GM15510 (cell line): ENCODE measurements around the gene CASS4.

Experiments
- POLR2A ChIP-seq: IDR thresholded peaks from 3 replicates; pipeline ENCODE4 v1.6.1; 2011; ENCODE audit warnings: borderline replicate concordance; ENCODE audit not compliant: insufficient read length; ENCODE audit errors: extremely low read depth

CASS4 gene

DNA sequence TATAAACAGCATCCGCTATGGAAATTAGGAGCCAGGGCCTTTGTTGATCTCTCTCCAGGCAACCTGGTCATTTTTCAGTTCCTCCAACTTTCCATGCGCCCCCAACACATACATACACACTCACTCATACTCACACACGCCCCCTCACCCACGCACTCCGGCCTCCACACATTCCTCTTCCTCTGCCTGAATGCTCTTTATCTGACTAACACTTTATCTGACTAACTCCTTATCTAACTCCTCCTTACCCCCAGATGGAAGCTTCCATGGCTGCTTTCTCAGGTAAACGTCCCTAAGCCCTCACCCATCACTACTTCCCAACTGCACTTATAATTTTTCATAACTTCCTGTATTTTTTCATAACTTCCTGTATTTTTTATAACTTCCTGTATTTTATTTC is 17.4 kb downstream of the CASS4 start:
- no peak for TF ChIP-seq POLR2A

DNA sequence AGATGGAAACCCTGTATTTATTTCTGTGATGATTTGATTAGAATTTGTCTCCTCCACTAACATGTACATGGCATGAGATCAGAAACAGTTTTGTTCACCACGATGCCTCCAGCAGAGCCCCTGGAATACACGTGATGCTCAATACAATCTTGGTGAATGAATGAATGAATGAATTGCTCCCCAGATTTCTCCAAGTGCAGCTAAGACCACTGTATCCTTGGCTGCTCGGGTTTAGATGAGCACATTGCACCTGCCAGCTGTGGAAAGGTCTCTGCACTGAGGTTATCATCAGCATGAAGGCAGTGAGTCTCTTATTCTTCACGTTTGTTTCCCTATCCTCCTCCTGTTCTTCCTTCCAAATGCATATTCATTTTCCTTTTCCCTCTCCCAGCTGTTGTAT is 17.9 kb downstream of the CASS4 start:
- no peak for TF ChIP-seq POLR2A

DNA sequence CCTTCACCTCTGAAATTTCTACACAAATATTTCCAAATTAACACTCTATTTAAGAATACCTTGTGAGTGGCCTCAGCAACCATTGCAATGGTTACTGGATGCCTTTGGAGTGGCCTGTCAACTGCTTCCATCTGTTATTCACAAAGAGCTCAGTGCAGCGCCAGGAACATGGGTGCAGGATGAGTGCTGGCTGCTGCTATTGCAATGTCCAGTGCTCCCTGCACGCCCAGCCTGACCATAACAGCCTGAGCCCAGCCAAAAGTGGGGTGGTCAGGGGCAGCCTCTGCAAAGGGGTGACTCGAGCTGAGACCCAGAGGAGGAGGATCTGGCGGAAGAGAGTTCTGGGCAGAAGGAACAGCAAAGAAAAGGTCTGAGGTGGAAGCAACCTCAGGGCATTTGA is 18.4 kb downstream of the CASS4 start:
- TF ChIP-seq POLR2A = no peak

DNA sequence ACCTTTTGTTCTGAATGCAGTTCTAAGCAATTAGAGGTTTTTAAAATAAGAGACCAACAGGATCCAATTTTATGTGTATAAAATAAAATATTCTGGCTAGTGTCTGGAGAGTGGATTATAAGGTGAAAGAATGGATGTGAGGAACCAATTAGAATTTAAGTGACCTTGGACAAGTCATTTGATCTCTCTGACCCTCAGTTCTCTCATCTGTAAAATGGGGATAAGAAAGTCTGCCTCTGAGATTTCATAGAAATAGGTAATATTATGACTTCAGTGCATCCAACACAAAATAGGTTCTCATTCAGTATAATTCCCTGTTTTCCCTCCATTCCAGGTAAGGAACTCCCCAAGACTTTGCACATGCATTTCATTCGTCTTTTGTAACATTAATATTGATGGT is 18.9 kb downstream of the CASS4 start:
- no peak for TF ChIP-seq POLR2A

DNA sequence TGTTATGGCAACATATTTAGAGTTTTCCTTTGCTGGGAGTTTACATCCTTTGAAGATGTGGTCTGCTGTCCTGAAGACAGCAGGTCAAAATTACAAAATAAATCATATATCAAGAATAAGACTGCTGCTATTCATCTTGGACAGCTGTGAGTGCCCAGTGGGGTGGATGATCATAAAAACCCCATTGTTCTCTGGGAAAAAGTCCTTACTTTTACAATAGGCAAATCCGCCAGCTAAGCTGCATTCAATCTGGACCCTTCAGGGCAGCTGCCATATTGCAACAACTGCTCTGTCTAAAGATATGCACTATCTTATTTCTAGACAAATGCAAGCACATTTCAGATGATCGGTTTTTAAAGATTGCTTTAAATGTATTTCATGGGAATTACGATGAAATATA is 19.4 kb downstream of the CASS4 start:
- TF ChIP-seq POLR2A = no peak

DNA sequence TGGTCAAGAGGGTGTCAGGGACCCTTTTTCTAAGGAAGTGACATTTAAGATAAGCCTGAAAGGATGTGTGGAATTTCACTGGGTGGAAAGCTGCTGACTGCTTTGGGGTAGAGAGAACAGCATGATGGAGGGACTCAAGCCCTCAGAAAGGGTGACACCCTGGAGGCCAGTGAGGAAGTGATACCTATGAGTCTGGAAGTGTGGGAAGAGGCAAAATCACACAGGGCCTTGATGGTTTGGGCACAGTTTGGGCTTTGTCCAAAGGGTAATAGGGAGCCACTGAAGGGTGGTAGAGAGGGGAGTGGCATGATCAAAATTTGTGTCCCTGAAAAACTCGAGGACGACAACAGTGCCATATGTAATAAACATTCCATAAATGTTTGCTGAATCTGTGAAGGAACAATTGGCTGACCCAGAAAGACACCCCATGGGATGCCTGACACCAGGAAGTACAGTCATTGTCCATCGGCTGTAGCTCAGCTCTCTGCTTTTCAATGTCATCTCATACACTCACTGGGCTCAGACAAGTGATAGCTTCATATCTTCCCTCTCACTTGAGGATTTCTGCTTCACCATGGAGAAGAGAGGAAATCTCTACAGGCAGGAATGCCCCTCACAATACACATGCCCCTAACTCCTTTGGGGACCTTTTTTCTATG is 21.3 kb downstream of the CASS4 start:
- no peak for TF ChIP-seq POLR2A

DNA sequence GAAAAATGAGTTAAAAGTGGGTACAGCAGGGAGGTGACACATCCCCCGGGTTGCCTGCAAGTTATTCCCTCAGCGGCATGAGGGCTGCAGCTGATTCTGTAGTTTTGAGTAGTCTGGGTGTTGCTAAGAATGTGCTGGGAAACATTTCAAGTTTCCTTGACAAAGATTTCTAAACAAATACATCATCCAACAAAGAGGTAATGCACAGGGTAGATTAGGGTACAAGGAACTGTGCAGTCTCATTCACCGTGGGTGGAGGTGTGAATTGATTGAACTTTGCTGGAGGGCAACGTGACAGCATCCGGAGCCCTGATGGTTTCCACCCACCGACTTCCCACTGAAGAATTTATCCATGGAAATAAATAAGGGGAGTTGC is 21.8 kb downstream of the CASS4 start:
- TF ChIP-seq POLR2A = no peak

DNA sequence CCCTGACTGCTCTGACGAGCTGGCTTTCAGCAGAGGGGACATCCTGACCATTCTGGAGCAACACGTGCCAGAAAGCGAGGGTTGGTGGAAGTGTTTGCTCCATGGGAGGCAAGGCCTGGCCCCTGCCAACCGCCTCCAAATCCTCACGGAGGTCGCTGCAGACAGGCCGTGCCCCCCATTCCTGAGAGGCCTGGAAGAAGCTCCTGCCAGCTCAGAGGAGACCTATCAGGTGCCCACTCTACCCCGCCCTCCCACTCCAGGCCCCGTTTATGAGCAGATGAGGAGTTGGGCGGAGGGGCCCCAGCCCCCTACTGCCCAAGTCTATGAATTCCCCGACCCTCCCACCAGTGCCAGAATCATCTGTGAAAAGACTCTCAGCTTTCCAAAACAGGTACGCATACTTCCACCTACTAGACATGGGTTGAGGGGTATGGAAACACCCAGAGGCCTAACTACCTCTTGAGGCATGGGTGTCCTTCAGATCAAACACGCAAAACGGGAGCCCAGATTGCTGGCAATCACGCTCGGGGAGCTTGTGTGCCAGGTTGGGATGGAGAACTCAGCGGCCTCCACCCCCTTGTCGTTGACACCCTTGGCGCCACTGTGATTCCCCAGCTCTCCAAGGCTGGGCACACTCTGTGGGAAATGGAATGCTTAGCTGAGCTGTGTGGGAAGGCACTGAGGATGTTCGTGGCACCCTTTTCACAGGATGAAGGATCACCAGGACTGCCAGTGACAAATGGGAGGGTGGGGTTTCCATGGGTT is 25.3 kb downstream of the CASS4 start:
- TF ChIP-seq POLR2A = no peak

DNA sequence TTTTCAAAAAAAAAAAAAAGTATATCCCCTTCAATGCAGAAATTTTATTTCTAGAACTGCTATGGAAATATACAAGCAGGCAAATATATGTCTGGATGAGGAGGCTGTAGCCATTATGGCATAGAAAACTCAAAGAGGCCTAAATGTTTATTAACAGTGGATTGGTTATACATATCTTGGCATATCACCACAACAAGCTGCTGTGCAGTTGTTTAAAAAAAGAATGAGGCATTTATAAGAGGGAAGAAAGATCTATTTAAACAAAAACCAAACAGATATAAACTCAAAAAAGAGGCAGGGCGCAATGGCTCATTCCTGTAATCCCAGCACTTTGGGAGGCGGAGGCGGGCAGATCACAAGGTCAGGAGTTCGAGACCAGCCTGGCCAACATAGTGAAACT is 26.2 kb downstream of the CASS4 start:
- TF ChIP-seq POLR2A = no peak

DNA sequence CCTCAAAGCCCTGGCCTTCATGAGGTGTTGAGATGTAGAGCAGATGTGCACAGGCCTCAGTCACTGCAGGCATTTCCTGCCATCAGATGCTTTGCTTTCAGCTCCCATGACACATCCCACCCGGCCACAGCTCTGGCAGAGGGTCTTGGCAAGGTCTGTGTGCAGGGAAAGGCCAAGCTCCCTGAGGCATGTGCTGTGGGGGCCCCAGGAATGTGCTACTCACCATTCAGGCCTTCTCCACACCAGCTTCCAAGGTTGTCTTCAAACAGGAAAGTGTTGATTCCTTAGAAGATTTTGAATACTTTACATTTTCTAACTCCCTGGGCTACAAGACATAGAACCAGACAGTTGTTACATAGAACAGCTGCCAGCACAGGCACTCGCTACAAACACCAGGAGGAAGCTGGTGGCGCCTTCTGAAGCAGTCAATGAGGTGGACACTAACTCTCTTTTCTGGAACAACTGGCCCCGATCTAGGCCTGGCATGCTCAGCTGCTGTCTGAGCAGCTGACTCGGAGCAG is 27.8 kb downstream of the CASS4 start:
- TF ChIP-seq POLR2A = no peak

DNA sequence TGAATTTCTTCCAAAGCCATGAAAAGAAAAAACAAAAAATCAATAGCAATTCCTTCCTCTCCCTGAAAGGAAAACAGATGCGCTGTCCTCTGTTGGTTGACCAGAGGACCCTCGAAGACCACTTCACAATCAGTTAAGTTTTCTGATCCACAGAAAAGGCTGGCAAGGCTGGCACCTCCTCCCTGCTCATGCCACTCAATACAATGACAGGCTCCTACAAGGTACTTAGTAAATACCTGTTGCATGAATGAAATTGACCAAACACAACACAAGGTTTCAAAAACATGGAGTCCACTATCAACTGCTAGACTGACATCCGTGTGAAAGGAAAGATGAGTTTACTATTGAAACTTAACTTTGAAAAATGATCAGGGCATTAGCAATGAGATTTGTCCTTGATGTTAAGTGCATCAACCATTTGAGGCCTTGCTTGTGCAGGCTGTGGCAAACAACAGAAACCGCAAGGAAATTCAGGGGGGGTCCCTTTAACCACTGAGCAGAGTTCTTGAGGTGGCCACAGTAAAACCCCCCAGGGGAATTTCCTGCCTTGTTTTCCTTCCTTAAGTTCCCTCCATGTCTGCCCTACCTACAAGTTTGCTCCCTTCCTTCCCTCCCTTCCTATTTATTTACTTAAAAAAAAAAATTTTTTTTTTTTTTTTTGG is 28.4 kb downstream of the CASS4 start:
- no peak for TF ChIP-seq POLR2A

DNA sequence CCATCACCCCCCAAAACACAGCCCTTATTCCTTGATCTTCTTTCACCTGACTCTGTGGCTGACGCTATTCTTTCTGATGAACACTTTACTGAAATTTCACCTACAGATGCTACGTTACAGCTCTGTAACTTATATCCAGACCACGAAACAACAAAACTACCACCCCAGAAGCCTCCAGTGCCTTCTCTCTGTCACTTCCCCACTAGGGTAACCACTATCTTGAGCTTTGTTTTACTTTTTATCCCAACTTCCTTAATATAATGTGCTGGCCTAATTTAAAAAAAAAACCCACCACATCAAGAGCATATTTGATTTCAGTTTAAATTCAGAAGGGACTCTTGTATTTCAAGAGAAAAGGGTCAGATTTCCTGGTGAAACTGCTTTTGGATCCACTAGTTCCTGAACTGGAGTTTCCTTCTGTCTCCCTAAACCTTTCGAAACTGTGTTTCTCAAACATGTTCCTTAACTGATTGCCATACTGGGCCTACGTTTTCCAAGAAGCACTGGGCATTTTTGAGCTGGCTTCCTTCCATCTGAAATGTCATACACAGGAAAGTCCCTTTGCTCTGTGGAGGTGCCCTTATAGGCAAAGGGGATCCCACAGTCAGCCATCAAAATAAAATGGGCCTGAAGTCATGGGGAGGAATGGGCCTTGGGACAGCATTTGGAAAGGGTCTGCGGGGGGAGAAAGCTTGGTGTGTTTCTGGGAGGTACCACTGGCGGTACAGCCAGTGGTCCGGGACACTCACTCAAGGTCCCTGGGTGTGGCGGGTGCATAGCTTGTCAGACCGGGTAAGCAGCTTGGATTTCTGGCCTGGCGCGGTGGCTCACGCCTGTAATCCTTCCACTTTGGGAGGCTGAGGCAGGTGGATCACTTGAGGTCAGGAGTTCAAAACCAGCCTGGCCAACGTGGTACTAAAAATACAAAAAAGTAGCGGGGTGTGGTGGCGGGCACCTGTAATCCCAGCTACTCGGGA is 30.6 kb downstream of the CASS4 start:
- no peak for TF ChIP-seq POLR2A

DNA sequence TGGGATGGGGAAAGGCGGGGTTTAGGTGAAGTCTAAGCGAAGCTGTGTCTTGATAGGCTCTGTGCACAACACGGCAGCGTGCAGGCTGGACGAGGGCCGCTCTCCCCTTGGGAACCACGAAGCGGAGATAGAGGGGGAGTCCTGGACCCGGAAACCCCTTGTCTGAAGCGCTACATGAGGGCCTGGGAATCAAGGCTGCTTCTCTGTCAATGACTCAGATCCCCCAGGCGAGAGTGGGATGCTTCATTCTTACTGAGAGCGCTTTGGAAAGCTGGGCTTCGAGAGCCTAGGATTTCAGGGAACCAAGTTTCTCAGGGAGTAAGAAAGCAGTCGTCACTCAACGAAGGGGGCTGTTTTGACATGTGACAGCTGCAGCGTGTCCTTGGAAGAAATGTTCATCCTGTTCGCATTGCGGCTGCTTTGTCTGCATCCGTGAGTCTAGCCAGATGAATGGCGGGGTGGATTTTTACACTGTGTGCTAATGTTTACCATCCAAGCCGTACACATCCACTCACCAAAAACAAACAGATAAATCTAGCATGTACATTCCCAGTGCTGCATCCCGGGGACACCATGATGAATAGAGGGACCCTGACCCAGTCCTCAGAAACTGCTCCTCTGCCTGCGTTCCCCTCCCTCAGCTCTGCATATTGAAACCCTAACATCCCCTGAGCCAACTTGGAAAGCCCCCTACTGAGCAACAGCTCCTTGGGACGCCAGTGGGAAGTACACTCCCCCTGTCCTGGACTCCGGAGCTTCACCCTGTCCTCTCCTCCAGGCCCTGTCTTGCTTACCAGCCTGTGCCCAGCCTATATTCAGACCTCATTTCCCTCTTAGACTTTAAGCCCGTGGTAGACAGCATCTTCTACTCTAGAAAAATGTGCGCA is 31.8 kb downstream of the CASS4 start:
- no peak for TF ChIP-seq POLR2A
